Spleen (tissue), 7 donors: ENCODE measurements around the gene LRP1B.

Experiments used
- POLR2A ChIP-seq, 3 donors: fragments of 450-650 bp; IDR thresholded peaks; one replicate each; pipeline ENCODE4 v1.5.1; 2017; ENCODE audit warnings: antibody characterized with exemption in 3 of 3, mild to moderate bottlenecking in 1 of 3
- TF ChIP-seq, protein P1 (sequence below), 11 experiments: fragments of 200-600 bp in 7 of 11; fragments of 450-650 bp in 4 of 11; sonication (generic) in 4 of 11; IDR thresholded peaks in 8 of 11; conservative IDR thresholded peaks in 3 of 11; 1 replicate in 7 of 11; 2 replicates in 4 of 11; pipeline versions ENCODE4 v1.4.0 to v1.8.0; 2016 to 2021; ENCODE audit warnings: antibody characterized with exemption in 11 of 11, inconsistent platforms in 4 of 11, mild to moderate bottlenecking in 1 of 11
- donor health status: DM: no; HTN: no; CAD: no; lungs with moderate emphysema.
- donor health status: DM: no; HTN: no; CAD: no.
- donor health status: DM: no; HTN: no; CAD: no.

DNA sequence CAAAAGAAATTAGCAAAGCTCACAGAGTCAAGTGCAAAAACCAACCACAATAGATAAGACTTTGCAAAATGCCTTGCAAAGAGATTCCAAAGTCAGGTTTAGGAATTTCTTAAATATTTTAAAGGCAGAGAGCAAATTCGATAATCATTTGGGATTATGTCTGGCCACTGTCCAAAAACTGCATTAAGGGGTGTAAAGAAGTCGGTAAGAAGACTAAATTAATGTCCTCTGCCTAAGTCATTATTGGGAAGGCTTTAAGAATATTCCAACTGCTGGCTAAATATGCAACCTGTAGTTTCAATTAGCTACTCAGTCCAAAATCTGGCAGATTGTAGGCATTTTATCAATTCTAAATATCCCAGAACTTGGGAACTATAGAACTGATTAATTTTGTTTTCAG lies 13.7 kb upstream of the LRP1B start:
- TF ChIP-seq, protein P1, sequence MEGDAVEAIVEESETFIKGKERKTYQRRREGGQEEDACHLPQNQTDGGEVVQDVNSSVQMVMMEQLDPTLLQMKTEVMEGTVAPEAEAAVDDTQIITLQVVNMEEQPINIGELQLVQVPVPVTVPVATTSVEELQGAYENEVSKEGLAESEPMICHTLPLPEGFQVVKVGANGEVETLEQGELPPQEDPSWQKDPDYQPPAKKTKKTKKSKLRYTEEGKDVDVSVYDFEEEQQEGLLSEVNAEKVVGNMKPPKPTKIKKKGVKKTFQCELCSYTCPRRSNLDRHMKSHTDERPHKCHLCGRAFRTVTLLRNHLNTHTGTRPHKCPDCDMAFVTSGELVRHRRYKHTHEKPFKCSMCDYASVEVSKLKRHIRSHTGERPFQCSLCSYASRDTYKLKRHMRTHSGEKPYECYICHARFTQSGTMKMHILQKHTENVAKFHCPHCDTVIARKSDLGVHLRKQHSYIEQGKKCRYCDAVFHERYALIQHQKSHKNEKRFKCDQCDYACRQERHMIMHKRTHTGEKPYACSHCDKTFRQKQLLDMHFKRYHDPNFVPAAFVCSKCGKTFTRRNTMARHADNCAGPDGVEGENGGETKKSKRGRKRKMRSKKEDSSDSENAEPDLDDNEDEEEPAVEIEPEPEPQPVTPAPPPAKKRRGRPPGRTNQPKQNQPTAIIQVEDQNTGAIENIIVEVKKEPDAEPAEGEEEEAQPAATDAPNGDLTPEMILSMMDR (IDR thresholded peaks at IDR 0.05 in 8 of 11, conservative IDR thresholded peaks at IDR 0.05 in 3 of 11): no peak
- TF ChIP-seq POLR2A (IDR thresholded peaks at IDR 0.05): no peak
